Epithelial cell of prostate (primary cell): Measurements from ENCODE around the gene KIRREL3.
A peak's percentile ranks its signal among the peaks of the same experiment; 100 is the strongest.

Experiments used
- DNase-seq: peaks from one replicate; pipeline ENCODE4 v3.0.0-alpha.2; 2011; ENCODE audit warnings: low read depth, low spot score
- H3K27ac ChIP-seq: fragments of 450-650 bp; 2 replicates; pipeline ENCODE4 v1.5.1; 2017; ENCODE audit warnings: mild to moderate bottlenecking

KIRREL3 gene

DNA sequence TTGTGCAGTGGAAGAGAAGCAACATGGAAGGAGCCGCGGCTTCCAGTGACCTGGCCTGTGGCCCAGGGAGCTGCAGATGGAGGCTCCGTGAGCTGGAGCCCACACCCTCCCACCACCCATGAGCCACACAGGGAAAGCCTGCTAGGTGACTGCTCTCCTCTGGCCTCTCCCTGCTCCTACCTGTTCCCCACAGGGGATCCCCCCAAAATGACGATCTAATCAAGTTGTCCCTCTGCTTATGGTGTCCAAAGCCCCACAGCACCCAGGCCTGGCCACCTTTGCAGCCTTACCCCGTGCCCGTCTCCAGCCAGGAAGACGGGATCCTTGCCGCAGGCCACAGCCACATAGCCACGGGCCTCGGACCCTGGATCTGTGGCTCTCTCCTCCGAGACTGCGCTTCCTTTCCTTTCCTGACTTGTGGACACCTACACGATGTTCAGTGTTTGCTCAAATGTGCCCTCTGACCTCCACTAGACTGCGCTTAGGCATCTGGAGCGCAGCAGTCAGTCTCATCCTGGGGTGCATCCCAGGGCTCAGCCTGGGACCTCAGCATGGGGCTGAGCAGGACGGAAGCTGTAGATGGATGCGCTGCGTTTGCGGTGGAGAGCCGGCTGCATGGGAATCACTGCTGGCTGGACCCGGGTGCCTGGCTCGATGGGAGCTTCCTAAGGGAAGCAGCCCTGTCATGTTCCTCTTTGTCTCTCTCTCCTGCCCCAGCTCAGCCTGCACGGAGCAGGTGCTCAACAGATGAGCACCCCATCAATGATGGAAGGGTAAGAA lies 511.8 kb downstream of the KIRREL3 start:
- no peak overlapping the region for H3K27ac ChIP-seq
- no peak for DNase-seq

DNA sequence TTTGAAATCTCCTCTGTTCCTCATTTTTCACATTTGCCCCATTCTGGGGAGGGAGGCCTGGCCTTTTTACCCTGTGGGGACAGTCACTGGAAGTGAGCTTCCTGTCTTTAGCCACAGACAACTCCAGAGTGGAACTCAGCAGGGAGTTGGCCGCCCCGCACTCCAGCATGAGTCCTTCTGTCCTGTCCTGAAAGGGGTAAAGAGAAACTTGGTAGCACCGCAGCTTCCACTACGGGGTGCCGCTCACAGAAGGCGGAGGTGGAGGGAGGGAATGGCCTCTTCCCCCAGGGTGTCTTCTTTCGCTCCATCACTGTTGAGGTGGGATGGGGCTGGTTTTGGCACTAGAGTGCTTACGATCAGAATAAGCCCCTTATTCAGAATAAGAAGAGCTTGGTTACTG lies 512.9 kb downstream of the KIRREL3 start:
- H3K27ac ChIP-seq: no peak overlapping the region
- no peak for DNase-seq

DNA sequence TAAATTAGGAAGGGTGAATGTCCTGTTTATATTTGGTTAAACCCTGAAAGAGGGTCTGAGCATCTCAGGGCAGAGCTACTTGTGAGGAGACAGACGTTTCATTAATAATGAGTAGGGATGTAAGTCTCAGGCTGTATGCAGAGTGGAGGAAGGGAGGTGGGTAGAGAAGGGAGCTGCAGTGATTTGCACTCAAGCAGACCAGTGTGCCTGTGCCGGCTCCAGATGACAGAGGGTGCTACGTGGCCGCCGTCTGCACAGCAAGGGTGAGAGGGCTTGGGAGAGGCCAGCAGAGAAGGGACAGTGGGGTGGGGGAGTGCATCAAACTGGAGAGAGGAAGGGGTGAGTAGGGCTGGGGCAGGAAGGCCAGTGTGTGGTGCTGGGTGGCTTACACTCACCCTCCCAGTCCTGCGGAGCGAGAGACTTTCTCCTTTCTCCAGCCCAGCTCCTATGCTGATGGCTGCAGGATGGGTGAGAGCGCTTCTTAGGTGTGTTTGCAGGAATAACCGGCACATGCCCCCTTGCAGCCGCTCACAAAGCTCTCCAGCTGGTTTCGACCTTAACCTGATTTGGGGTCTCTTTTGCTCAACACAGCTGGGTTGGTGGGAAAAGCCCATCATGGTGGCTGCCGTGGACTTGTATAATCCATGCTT lies 514.5 kb downstream of the KIRREL3 start:
- no peak overlapping the region for H3K27ac ChIP-seq

DNA sequence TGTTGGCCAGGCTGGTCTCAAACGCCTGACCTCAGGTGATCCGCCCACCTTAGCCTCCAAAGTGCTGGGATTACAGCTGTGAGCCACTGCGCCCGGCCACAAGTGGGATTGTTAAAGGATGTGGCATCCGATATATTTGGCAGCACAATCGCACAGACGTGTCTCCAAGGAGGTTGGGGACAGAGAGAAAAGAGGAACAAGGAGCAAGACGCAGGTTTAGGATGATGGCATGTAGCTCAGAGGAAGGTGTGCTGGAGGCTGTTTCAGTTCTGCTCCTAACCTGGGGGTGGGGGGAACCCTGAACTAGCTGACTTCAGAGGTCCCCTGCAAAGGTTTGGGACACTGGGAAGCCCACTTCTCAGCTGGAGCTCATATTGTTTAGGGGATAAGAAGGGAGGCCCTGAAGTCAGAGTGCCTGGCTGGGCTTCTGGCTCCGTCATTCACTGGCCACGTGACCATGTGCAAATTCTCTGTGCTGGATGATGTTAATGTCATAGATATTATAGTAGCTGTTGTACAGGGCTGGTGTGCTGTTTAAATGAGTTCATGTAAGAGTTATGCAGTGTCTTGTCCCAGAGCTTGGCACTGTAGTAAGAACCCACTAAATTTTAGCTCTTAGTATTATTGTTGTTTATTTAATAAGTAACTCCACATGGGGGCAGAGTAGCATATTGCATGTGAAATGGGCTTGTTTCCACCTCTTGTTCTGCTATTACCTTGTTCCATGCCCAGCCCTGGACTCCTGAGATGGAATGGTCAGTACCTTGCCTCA lies 515.4 kb downstream of the KIRREL3 start:
- no peak for DNase-seq

More for the DNA sequence above, 514.5 kb downstream of the KIRREL3 start:
- no peak for DNase-seq

GRCh38 chr11:126484266-126484665 lies 516.3 kb downstream of the KIRREL3 start:
- DNase-seq: peak; percentile 68
- no peak overlapping the region for H3K27ac ChIP-seq

More for the DNA sequence above, 515.4 kb downstream of the KIRREL3 start:
- H3K27ac ChIP-seq: no peak overlapping the region

DNA sequence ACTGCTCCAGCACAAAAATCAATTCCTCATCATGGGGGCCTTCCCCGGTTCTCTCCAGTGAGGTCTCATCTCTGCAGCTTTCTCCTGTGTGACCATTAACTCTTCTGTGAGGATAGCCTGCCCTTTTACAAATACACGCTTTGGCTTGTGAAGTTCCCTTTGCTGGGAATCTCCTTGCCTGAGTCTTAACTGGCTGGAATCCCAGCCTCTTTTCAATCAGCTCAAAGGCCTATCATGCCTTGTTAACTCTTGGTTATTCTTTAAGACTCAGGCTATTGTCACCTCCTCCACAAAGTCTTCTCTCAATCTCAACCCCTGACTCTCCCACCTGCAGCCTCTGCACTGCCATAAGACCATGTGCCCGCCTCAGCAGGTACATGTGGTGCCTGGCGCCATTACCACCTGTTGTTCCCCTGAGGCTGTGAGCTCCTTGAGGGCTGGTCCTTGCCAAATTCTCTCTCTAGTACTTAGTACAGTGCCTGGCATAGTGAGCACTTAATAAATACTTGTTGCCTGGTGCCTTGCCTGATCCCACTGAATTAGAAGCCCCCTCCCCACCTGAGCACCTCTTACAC lies 516.9 kb downstream of the KIRREL3 start:
- DNase-seq: no peak
- no peak overlapping the region for H3K27ac ChIP-seq

DNA sequence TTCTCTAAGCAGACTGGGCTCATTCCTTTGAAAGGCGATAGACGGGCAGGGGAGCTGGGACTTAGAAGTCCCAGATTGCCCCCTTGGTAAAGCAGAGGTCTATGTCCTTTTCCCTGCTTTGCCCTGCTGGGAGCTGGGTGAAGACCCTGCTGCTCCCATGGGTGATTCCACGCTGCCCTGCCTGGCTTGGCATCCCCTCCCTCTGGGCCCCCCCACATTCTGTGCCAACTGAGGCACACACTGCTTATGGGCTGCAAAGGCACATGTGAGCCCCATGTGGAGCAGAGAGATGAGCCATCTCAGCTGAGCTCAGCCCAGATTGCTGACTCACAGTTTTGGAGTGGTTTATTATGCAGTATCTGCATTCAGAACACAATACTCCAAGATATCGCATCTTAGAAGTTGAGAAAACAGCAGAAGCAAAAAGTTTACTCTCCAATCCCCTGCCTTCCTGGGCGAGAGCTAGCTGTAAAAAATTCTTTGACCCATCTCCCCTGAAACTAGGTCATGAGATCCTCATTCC lies 517.9 kb downstream of the KIRREL3 start:
- no peak for DNase-seq
- H3K27ac ChIP-seq: no peak overlapping the region

- DNase-seq: no peak
- no peak overlapping the region for H3K27ac ChIP-seq
These were observed 519.3 kb downstream of the KIRREL3 start for GRCh38 chr11:126481303-126481680.

- no peak overlapping the region for H3K27ac ChIP-seq
These were observed 519.9 kb downstream of the KIRREL3 start for GRCh38 chr11:126480410-126481302.

GRCh38 chr11:126480015-126480409 lies 520.6 kb downstream of the KIRREL3 start:
- H3K27ac ChIP-seq: no peak overlapping the region
- DNase-seq: no peak

More at GRCh38 chr11:126480410-126481302, 519.9 kb downstream of the KIRREL3 start:
- DNase-seq: peak; percentile 10

- no peak for DNase-seq
- no peak overlapping the region for H3K27ac ChIP-seq
These were observed 521.2 kb downstream of the KIRREL3 start for GRCh38 chr11:126479178-126479930.

DNA sequence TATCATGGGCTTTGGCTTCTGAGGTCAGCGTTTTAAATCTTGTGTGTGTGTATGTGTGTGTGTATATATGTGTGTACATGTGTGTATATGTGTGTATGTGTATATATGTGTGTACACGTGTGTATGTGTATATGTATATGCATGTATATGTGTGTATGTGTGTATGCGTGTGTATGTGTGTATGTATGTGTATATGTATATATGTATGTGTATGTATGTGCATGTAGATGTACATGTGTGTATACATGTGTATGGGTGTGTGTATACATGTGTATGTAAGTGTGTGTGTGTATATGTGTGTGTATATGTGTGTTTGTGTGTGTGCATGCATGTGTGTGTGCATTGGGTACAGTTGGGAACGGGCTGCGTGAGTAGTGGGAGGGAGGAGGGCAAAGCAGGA lies 522.1 kb downstream of the KIRREL3 start:
- no peak overlapping the region for H3K27ac ChIP-seq
- DNase-seq: no peak

- DNase-seq: no peak
- H3K27ac ChIP-seq: no peak overlapping the region
These were observed 522.9 kb downstream of the KIRREL3 start for GRCh38 chr11:126477535-126478305.

GRCh38 chr11:126476977-126477376 lies 523.6 kb downstream of the KIRREL3 start:
- DNase-seq: no peak
- no peak overlapping the region for H3K27ac ChIP-seq

- no peak overlapping the region for H3K27ac ChIP-seq
- no peak for DNase-seq
These were observed 524.2 kb downstream of the KIRREL3 start for GRCh38 chr11:126476266-126476924.

DNA sequence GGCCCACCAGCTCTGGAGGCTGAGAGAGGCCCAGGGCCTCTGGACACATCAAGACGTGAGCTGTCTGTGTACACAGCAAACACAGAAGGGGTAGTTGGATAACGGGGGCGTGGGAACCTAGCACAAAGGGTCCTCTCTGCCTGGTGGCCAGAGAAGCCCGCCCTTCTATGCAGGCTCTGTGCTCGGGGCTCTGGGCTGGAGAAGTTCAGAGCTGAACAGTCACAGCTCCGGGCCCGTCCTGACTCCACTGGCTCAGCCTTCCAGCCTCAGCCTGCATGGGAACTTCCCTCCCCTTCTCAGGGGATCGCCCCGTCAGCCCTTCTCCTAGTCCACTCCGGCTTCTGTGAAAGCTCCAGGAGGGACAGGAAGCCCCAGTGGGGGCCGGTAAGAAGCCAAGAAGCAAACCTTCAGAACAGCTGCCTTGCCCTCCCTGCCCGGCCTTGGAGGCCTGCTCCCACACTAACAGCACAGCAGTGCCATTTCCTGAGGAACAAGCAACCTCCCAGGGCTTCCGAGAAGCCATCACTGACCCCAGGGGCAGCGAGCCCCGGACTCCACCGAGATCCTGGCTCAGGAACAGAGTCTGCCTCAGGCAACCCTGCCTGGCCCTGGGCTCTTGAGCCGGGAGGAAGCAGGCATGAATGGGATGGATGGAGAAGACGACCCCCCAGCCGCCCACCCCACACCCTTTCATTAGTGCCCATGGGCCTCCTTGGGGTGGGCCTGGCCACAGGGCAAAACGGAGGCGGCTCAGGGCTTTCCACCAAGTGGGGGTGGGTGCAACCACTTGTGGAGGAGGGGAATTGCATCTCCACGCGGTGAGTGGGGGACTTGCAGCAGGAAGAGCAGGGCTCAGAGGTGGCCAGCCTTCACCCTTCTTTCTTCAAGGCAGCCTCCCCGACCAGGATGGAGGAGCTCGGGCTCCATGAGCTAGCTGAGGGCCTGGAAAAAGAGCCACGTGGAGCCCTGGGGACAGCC lies 525.3 kb downstream of the KIRREL3 start:
- H3K27ac ChIP-seq: no peak overlapping the region
- DNase-seq: no peak
